B cell (primary cell): ENCODE data around the gene KRT33A.

Experiments
- EZH2 ChIP-seq: IDR thresholded peaks from 2 replicates; pipeline ENCODE4 v1.6.1; 2012; ENCODE audit warnings: borderline replicate concordance, low read depth, mild to moderate bottlenecking, moderate library complexity, low read length; ENCODE audit not compliant: insufficient read depth, poor library complexity, severe bottlenecking
- TF ChIP-seq, protein P1 (sequence below): fragments of 200-600 bp; IDR thresholded peaks from one replicate; pipeline ENCODE4 v1.8.0; 2022; ENCODE audit warnings: antibody characterized with exemption, mild to moderate bottlenecking

GRCh38 chr17:41327411-41328120 is 23.1 kb downstream of the KRT33A start:
- TF ChIP-seq, protein P1, sequence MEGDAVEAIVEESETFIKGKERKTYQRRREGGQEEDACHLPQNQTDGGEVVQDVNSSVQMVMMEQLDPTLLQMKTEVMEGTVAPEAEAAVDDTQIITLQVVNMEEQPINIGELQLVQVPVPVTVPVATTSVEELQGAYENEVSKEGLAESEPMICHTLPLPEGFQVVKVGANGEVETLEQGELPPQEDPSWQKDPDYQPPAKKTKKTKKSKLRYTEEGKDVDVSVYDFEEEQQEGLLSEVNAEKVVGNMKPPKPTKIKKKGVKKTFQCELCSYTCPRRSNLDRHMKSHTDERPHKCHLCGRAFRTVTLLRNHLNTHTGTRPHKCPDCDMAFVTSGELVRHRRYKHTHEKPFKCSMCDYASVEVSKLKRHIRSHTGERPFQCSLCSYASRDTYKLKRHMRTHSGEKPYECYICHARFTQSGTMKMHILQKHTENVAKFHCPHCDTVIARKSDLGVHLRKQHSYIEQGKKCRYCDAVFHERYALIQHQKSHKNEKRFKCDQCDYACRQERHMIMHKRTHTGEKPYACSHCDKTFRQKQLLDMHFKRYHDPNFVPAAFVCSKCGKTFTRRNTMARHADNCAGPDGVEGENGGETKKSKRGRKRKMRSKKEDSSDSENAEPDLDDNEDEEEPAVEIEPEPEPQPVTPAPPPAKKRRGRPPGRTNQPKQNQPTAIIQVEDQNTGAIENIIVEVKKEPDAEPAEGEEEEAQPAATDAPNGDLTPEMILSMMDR: no peak
- no peak for TF ChIP-seq EZH2
